Measurements from ENCODE around the gene KCTD16.

KCTD16 gene

DNA sequence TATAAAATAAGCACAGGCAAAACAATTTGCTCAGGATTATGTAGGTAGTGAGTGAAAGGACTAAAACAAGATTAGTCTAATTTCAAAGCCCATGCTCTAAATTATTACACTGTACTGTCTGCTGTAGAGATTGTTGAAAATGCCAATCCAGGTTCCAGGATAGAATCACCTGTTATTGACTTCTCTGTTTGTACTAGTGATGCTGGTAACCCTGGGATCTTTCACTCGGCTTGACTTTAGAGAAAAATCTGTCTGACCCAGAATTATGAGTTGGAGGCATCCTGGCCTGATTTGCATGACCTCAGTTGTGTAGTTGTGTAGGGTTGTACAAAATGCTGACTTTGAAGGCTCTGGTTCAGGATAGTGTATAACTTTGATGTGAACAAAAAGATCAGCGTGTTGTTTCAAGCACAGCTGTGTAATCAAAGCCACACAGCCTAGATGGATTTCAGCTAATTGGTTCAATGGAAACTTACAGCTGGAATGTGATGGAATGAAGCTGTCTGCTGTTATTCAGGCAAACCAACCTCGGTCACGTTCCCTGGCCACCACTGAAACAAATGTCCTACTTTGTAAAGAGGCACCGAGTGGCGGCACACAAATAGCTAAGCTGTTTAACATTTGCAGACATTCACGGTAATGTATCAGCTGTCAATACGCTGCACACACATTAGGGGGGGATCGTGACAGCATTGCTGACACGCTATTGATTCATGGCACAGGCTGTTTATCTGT lies 340.3 kb downstream of the KCTD16 start:
- Histone ChIP-seq H3K27me3 (replicated peaks) (no peaks in the 10 kb centered on the region), H3K4me3 (ENCODE audit: low read depth, low read length) (no peak overlapping the region), H3K36me3 (replicated peaks) (no peaks in the 10 kb centered on the region), H3K27ac (no peak overlapping the region)
- no peak for DNase-seq
- in situ Hi-C loops (cut with HindIII; ENCODE audit: low pct_ligation_motif_present, low sequenced_read_pairs), result no loop called here
- TF ChIP-seq, protein P1, sequence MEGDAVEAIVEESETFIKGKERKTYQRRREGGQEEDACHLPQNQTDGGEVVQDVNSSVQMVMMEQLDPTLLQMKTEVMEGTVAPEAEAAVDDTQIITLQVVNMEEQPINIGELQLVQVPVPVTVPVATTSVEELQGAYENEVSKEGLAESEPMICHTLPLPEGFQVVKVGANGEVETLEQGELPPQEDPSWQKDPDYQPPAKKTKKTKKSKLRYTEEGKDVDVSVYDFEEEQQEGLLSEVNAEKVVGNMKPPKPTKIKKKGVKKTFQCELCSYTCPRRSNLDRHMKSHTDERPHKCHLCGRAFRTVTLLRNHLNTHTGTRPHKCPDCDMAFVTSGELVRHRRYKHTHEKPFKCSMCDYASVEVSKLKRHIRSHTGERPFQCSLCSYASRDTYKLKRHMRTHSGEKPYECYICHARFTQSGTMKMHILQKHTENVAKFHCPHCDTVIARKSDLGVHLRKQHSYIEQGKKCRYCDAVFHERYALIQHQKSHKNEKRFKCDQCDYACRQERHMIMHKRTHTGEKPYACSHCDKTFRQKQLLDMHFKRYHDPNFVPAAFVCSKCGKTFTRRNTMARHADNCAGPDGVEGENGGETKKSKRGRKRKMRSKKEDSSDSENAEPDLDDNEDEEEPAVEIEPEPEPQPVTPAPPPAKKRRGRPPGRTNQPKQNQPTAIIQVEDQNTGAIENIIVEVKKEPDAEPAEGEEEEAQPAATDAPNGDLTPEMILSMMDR (IDR thresholded peaks at IDR 0.05; ENCODE audit: low read depth, low read length, missing control alignments), result no peak

DNA sequence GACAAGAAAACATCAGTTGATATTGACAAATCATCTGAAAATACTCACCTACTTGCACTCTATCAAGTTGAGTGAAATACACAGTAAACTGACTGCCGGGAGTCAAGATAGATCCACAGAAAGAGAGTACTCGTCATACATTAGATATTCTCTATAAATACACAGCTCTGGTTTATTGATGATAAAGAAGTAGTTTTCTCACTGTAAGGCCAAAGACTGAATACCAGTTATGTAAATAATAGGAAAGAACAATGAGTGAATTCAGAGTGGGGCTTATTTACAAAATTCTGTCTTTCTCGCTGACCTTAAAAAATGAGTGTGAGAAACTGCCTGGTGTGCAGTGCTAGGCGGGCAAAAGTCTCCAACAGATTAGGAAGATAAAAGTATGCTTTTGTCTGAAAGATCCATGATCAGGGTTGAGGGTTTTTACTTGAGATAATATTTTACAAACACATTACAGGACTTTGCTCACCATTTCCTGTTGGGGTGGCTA lies 341.0 kb downstream of the KCTD16 start:
- H3K4me3 ChIP-seq (ENCODE audit: low read depth, low read length), result no peak overlapping the region
- no peak for DNase-seq
- no peaks in the 10 kb centered on the region for H3K36me3 ChIP-seq (replicated peaks)
- in situ Hi-C loops (cut with HindIII; ENCODE audit: low pct_ligation_motif_present, low sequenced_read_pairs), result no loop called here
- no peak overlapping the region for H3K27ac ChIP-seq
- TF ChIP-seq, protein P1 (IDR thresholded peaks at IDR 0.05; ENCODE audit: low read depth, low read length, missing control alignments), result no peak
- H3K27me3 ChIP-seq (replicated peaks), result no peaks in the 10 kb centered on the region

- TF ChIP-seq, protein P1 (IDR thresholded peaks at IDR 0.05; ENCODE audit: low read depth, low read length, missing control alignments), result no peak
- H3K27ac ChIP-seq, result no peak overlapping the region
- in situ Hi-C loops (cut with HindIII; ENCODE audit: low pct_ligation_motif_present, low sequenced_read_pairs), result no loop called here
- H3K4me3 ChIP-seq (ENCODE audit: low read depth, low read length), result no peak overlapping the region
- no peaks in the 10 kb centered on the region for H3K27me3 ChIP-seq (replicated peaks)
- DNase-seq, result no peak
- no peaks in the 10 kb centered on the region for H3K36me3 ChIP-seq (replicated peaks)
Measured at GRCh38 chr5:144522698-144523097, 352.0 kb downstream of the KCTD16 start.

- no peak overlapping the region for H3K27ac ChIP-seq
- no peaks in the 10 kb centered on the region for H3K27me3 ChIP-seq (replicated peaks)
- H3K4me3 ChIP-seq (ENCODE audit: low read depth, low read length), result no peak overlapping the region
- H3K36me3 ChIP-seq (replicated peaks), result no peaks in the 10 kb centered on the region
- TF ChIP-seq, protein P1 (IDR thresholded peaks at IDR 0.05; ENCODE audit: low read depth, low read length, missing control alignments), result no peak
- no peak for DNase-seq
- in situ Hi-C loops (cut with HindIII; ENCODE audit: low pct_ligation_motif_present, low sequenced_read_pairs), result no loop called here
Measured at GRCh38 chr5:144525000-144525399, 354.3 kb downstream of the KCTD16 start.

DNA sequence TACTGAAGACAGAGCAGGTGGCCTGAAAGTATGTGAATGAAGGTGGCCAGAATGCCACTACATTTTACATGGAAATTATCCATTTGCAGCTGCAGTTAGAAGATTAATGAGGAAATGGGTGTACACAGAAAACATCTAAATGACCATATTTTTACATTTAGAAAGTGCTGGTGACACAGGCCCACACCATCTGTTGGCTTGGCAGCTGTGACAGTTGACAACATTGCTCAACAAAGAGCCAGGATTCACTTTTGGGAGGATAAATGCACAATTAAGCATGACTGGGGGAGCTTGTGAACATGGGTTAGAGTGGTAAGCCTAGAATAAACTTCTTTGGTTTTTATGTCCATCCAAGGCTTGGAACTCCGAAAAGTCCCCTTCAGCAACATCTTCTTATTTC lies 360.5 kb downstream of the KCTD16 start:
- Histone ChIP-seq H3K27me3 (replicated peaks) (no peaks in the 10 kb centered on the region), H3K27ac (no peak overlapping the region), H3K4me3 (ENCODE audit: low read depth, low read length) (no peak overlapping the region), H3K36me3 (replicated peaks) (no peaks in the 10 kb centered on the region)
- in situ Hi-C loops (cut with HindIII; ENCODE audit: low pct_ligation_motif_present, low sequenced_read_pairs), result no loop called here
- no peak for DNase-seq
- TF ChIP-seq, protein P1 (IDR thresholded peaks at IDR 0.05; ENCODE audit: low read depth, low read length, missing control alignments), result no peak

Measured in brain microvascular endothelial cell (primary cell).